Type B pancreatic cell (in vitro differentiated cells): ENCODE data around the gene FBXW9. TPM values are rescaled to one million over a fixed set of nuclear protein-coding genes. Genes with fewer than 3 reads are reported as not detected.

Source experiments
- DNase-seq: peaks from one replicate; pipeline ENCODE4 v3.0.0; 2021; ENCODE audit warnings: mixed read lengths; ENCODE audit not compliant: unreplicated experiment; ENCODE audit errors: extremely low spot score
- H3K27ac Mint-ChIP-seq: 2 replicates; pipeline ENCODE4 v1.8.0; 2021; ENCODE audit warnings: mild to moderate bottlenecking, mixed read lengths
- H3K27me3 Mint-ChIP-seq: 2 replicates; pipeline ENCODE4 v1.8.0; 2021; ENCODE audit warnings: mixed read lengths
- H3K36me3 Mint-ChIP-seq: 2 replicates; pipeline ENCODE4 v1.8.0; 2021; ENCODE audit warnings: mixed read lengths
- H3K4me1 Mint-ChIP-seq: one replicate; pipeline ENCODE4 v1.8.0; 2021; ENCODE audit warnings: mixed read lengths; ENCODE audit not compliant: unreplicated experiment
- H3K4me3 Mint-ChIP-seq: 2 replicates; pipeline ENCODE4 v1.8.0; 2021; ENCODE audit warnings: mild to moderate bottlenecking, mixed read lengths
- H3K9me3 Mint-ChIP-seq: 2 replicates; pipeline ENCODE4 v1.8.0; 2021; ENCODE audit warnings: mixed read lengths
- CTCF ChIP-seq: fragments of 200-600 bp; sonication (generic); conservative IDR thresholded peaks from 2 replicates; pipeline ENCODE4 v1.5.0; 2021; ENCODE audit warnings: antibody characterized with exemption, mild to moderate bottlenecking
- total RNA-seq: library from RNA; stranded (reverse); gene quantifications from 2 replicates; pipeline ENCODE4 v1.2.1, GENCODE V29; 2021; ENCODE audit warnings: low replicate concordance

FBXW9 gene
- total RNA-seq, 1 donor from 2014 or later: 17.0 TPM

- H3K27ac Mint-ChIP-seq: no peak overlapping the region
- no peak for TF ChIP-seq CTCF
- H3K4me3 Mint-ChIP-seq: no peak overlapping the region
- no peaks in the 10 kb centered on the region for H3K27me3 Mint-ChIP-seq
- H3K4me1 Mint-ChIP-seq: no peaks in the 10 kb centered on the region
- H3K36me3 Mint-ChIP-seq: peaks cover 19% of the 10 kb centered on the region
- no peak for DNase-seq
- H3K9me3 Mint-ChIP-seq: no peaks in the 10 kb centered on the region
Observed at GRCh38 chr19:12655546-12655945, 40.9 kb downstream of the FBXW9 start.

- H3K4me3 Mint-ChIP-seq: no peak overlapping the region
- no peaks in the 10 kb centered on the region for H3K9me3 Mint-ChIP-seq
- peaks cover 16% of the 10 kb centered on the region for H3K36me3 Mint-ChIP-seq
- no peaks in the 10 kb centered on the region for H3K27me3 Mint-ChIP-seq
- TF ChIP-seq CTCF: no peak
- no peaks in the 10 kb centered on the region for H3K4me1 Mint-ChIP-seq
- no peak for DNase-seq
- no peak overlapping the region for H3K27ac Mint-ChIP-seq
Observed at GRCh38 chr19:12652219-12652618, 44.2 kb downstream of the FBXW9 start.

- no peak for DNase-seq
- Mint-ChIP-seq H3K27me3 (no peaks in the 10 kb centered on the region), H3K27ac (no peak overlapping the region), H3K4me1 (no peaks in the 10 kb centered on the region), H3K4me3 (no peak overlapping the region), H3K36me3 (peaks cover 4% of the 10 kb centered on the region), H3K9me3 (no peaks in the 10 kb centered on the region)
- TF ChIP-seq CTCF: no peak
Observed at GRCh38 chr19:12649941-12650340, 46.5 kb downstream of the FBXW9 start.

- Mint-ChIP-seq H3K27ac (no peak overlapping the region), H3K9me3 (no peaks in the 10 kb centered on the region), H3K4me3 (no peak overlapping the region), H3K27me3 (no peaks in the 10 kb centered on the region), H3K36me3 (peaks cover 3% of the 10 kb centered on the region), H3K4me1 (no peaks in the 10 kb centered on the region)
- no peak for DNase-seq
- no peak for TF ChIP-seq CTCF
Observed at GRCh38 chr19:12648088-12648487, 48.3 kb downstream of the FBXW9 start.

- H3K36me3 Mint-ChIP-seq: peaks cover 3% of the 10 kb centered on the region
- no peak overlapping the region for H3K27ac Mint-ChIP-seq
- no peak for TF ChIP-seq CTCF
- H3K9me3 Mint-ChIP-seq: no peaks in the 10 kb centered on the region
- no peaks in the 10 kb centered on the region for H3K4me1 Mint-ChIP-seq
- DNase-seq: no peak
- H3K27me3 Mint-ChIP-seq: no peaks in the 10 kb centered on the region
- no peak overlapping the region for H3K4me3 Mint-ChIP-seq
Observed at GRCh38 chr19:12647490-12648071, 48.9 kb downstream of the FBXW9 start.

GRCh38 chr19:12647047-12647446 is 49.4 kb downstream of the FBXW9 start:
- DNase-seq: no peak
- Mint-ChIP-seq H3K36me3 (peaks cover 3% of the 10 kb centered on the region), H3K27ac (no peak overlapping the region)

More at GRCh38 chr19:12647047-12647446, 49.4 kb downstream of the FBXW9 start:
- Mint-ChIP-seq H3K9me3 (no peaks in the 10 kb centered on the region), H3K27me3 (no peaks in the 10 kb centered on the region), H3K4me3 (no peak overlapping the region), H3K4me1 (no peaks in the 10 kb centered on the region)
- TF ChIP-seq CTCF: no peak
